ENCODE measurements around the gene MESP2.

DNA sequence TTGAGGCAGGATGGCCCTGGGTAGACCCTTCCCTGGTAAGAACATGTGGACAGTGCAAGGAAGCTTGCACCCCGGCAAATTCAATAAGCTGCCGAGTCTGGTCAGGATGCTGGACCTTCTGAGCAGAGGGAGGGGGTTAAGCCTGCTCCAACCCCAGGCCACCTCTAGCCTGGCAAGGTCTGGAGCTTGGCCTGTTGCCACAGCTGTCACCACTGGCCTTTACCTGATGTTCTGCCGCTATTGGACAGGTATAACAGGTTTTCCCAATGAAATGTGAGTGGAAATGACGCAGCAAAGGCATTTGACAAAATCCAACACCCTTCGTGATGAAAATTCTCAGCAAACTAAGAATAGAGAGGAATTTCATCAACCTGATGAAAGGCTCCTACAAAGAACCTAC lies 24.4 kb upstream of the MESP2 start:
- TF ChIP-seq, protein P1, sequence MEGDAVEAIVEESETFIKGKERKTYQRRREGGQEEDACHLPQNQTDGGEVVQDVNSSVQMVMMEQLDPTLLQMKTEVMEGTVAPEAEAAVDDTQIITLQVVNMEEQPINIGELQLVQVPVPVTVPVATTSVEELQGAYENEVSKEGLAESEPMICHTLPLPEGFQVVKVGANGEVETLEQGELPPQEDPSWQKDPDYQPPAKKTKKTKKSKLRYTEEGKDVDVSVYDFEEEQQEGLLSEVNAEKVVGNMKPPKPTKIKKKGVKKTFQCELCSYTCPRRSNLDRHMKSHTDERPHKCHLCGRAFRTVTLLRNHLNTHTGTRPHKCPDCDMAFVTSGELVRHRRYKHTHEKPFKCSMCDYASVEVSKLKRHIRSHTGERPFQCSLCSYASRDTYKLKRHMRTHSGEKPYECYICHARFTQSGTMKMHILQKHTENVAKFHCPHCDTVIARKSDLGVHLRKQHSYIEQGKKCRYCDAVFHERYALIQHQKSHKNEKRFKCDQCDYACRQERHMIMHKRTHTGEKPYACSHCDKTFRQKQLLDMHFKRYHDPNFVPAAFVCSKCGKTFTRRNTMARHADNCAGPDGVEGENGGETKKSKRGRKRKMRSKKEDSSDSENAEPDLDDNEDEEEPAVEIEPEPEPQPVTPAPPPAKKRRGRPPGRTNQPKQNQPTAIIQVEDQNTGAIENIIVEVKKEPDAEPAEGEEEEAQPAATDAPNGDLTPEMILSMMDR (IDR thresholded peaks at IDR 0.05; ENCODE audit: poor library complexity), result no peak
- TF ChIP-seq EZH2 (IDR thresholded peaks at IDR 0.05; ENCODE audit: borderline replicate concordance), result no peak
- no peak for TF ChIP-seq EZH2phosphoT487 (IDR thresholded peaks at IDR 0.05; ENCODE audit: low read depth, severe bottlenecking, unreplicated experiment)

Measured in hepatocyte (in vitro differentiated cells).